Activated CD8-positive, alpha-beta memory T cell treated with anti-CD3 and anti-CD28 coated beads, Interleukin-2, amount 50 U/mL, for 4 hours (primary cell): ENCODE measurements around the gene MRE11.

Experiments
- DNase-seq: peaks from one replicate; pipeline ENCODE4 v3.0.0-alpha.2; 2020

MRE11 gene

DNA sequence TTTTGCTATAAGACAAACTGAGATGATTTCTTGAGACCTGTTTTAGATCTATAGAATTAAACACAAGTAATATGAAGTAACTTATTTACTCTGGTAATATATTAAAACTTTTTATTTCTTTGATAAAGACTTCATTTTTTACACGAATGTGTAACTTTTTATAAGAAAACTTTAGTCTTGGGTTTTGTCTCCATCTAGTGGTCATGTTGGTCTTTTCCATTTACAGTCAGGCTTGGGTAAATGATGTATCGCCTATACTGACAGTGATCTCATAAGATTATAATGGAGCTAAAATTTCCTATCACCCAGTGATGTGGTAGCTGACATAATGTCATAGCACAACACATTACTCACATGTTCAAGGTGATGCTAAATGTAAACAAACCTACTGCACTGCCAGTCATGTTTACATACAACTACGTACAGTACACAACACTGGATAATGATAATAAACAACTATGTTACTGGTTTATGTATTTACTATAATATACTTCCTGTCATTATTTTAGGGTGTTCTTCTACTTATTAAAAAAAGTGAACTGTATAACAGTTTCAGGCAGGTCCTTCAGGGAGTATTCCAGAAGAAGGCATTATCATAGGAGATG, 11.1 kb upstream of the MRE11 start:
- DNase-seq: no peak

DNA sequence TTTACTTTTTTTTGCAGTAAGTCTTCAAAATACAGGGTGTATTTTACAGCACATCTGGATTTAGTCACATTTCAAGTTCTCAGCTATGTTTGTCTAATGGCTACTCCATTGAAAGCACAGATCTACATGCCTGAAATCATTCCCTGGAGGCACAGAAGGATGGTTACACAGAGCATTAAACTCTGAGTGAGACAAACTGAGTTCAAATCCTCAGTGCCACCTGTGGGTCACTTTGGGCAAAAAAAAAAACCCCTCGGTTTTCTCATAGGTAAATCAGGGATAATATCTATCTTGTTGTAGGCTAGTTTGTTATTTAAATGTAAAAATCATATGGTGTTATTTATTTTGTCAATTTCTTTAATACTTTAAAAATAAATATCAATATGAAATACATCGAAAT, 7.9 kb upstream of the MRE11 start:
- DNase-seq: no peak

DNA sequence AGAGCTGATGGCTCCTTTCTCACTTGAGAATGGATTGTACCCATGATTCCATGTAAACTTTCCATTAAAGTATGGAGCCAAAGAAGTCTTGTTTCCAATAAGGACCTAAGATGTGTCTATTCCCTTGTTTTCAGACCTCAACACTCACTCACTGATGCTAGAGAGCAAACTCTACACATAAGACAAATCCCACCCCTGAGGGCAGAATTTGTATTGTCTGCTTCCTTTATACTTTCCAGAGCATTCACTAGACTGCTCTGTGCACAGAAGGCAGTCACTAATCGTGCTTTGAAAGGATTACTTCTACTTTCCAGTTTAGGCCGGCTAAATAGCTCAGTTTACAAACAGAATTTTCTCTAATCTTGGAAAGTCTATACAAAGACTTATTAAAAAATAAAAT, 6.5 kb upstream of the MRE11 start:
- DNase-seq: no peak

DNA sequence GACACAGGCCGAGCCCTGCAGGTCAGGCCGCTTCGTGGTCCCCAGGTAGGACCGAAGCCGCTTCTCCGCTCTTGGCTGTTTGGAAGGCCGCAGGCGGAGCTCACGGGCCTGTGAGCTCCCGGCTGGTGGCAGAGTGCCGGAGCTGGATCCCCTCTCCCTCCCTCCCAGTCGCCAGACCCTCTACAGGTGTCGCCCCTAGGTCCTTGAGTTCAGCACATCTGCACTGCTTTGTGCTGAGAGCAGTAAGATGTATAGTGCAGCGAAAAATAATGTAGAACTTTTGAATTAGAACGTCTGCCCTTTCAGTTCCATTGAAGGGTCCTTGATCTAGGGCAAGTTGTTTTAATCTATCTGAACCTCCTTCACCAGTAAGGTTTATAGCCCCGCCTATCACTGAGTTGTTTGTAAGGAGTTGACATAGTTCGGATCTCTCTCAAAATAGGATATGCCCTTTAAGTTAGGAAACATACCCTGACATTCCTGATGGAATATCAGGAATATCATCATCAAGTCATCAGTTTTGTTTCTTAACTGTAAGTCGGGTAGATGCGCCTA, 559 bp upstream of the MRE11 start:
- DNase-seq: no peak

DNA sequence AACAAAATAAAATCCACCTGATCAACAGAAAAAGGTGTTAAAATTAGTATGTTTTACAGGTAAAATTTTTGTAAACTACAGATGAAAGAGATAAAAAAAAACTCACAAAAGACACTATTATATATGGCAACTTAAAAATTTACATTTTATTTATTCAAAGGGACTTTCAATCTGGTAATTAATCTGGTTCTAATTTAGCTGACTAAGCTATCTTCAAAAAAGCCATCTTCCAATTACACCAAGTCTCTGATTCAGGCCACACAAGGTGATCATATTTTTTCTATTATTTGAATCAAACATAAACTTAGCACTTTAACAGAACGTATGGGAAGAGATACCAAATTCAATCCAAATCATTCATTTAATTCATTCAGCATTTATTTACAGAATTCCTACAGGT, 7.6 kb downstream of the MRE11 start:
- no peak for DNase-seq

DNA sequence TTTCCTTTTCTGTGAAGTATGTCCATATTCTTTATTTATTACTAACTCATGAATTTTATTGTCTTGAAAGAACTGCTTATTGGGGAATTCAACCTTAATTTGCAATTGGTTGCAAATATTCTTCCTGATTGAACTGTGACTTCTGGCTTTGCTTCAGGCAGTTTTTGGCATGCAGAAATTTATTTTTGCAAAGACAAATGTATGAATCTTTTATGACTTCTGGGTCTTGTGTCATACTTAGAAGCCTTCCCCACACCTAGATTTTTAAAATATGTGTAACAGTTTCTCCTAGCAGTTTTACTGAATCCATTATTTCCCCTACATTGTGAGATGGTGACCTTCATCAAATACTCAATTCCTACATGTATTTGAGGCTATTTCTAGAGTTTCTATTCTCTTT, 12.3 kb downstream of the MRE11 start:
- DNase-seq: no peak

DNA sequence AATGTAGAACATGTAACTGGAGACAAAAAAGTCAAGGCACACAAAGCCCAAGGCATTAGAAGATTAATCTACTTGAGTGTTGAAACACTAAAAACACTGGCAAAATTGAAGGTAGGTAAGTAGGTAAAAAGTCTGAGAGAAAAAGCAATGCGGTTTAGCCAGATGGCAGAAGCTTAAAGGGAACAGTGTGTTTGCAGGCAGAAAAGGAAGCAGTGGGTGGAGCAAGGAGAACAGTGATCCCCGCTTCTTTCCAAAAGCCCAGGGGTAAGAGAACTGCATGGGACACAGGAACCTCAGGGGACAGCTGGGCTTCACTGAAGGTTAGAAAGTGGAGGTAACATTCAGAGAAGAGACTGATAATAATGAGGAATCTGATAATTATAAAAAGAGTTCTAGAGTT, 16.0 kb downstream of the MRE11 start:
- DNase-seq: no peak

DNA sequence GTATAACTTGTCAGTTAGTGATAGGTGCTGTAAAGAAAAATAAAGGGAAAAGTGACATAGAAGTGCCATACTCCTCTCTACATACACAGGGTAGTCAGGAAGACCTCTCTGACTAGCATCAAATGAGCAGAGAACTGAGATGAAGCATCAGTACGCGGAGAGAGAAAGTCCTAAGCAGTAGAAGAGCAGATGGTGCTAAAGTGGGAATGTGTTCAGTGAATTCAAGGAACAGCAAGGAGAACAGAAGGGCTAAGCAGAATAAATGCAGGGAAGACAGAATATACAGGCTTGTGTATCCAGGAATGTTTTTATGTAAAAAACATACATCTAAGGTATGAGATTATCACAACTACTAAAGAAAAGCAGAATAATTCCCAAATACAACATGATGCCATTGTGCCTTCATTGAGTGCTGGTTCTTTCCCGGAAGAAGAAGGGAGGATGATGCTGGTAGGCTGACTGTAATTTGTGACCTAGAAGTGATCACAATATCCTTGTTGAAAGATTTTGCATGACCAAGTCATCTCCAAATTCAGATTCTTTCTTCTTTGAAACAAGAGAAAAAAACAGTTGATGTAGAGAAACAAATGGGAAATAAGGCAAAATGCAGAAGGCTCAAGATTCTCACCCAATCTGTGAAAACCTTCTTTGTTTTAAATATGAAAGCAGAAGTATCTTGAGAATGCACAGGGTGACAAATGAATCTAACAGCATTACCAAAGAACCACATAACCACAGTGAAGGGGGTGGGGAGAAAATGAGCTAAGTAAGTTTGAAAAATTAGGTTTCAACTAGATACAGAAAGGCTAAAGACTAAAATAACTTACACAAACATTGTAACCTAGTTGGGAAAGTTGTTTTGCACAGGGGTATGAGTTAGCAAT, 20.5 kb downstream of the MRE11 start:
- no peak for DNase-seq

DNA sequence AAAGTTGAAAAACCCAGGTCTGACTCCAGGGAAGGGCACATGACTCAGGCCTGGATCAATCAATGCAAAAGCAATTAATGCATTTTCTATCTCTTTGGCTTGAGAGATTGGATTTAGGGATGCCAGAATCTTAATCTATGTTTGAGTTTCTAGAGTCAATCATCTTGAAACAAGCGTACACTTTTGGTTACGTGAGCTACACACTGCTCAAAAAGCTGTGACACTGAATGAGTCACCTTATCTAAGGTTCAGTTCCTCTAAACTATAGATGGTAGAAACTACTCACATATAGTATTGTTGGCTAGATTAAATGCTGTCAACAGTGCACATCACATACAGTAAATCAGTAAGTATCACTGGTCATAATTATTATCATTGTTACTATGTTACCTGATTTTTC, 24.2 kb downstream of the MRE11 start:
- DNase-seq: no peak

DNA sequence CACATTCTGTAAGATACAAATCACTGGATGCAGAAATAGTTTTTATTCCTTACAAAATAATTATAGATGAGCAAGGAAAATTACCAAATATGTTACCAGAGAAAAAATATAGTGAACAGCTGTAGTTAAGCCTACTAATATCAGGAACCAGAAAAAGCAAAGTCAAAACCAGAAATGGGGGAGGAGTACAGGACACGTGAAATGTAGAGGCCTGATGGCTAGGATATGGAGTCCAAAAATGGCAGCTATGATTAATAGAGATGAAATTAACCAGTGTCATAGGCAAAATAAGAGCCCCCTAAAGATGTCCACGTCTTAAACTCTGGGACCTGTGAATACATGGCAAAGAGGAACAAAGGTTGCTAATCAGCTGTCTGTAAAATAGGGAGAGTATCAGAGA, 34.1 kb downstream of the MRE11 start:
- DNase-seq: no peak

DNA sequence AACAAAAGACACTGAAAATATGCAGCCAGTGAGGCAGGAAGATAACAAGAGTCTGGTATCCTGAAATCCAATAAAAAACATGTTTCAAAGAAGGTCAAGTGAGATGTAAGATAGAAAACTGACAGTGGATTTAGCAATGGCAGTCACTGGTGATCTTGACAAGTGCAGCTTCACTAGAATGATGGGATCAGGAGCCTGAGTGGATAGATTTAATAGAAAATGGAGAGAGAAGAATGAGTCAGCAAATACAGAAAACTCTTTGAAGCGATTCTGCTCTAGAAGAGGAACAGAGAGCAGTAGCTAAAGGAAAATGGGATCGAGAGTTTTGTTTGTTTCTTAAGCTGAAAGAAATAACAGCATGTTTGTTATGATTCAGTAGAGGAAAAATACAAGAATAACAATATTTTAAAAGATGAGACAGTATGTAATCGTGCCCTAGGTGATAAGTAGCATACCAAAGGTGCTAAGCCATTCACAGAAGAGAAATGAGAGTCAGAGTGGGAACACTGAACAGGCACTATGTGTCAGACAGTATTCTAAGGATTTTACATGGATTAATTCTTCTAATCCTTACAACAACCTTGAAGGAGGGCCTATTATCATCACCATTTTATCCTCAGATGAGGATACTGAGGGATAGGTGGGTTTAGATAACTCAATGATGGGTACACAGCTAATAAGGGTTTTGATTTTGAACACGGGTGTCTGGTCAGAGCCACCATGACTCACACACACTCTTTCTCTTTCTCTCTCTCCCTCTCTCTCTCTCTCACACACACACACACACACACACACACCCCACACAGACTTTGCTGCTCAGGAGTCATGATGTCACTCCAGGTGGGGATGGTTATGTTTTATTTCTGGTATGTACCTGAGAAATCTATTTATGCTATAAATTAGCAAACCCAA, 36.3 kb downstream of the MRE11 start:
- DNase-seq: no peak

DNA sequence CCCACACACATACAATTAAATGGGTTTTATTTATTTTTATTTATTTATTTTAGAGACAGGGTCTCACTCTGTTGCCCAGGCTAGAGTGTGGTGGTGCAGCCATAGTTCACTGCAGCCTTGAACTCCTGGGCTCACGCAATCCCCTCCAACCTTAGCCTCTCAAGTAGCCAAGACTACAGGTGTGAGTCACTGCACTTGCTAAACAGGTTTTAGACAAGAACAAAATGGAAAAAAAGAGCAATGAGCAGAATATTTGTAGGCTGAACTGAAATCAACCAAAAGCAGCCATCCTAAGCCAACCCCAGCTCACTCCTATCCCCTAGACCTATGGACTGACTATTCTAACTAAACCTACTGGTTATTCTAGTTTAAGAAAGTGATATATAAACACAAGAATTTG, 37.8 kb downstream of the MRE11 start:
- DNase-seq: no peak

DNA sequence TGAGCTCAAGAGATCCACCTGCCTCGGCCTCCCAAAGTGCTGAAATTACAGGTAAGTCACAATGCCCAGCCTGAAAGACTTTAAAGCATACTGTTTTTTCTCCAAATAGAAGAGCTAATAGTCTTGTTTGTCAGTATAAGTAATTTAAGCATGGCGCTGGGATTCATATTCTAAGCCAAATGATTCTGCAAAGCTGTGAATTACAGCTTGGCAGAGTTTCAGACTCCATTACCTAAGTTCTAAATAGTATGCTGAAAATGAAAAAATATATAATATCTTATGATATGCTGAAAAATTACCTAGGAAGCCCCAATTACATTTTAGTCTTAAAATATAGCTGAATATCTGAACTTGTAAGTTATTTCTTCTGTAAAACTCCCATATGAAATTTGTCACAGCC, 39.3 kb downstream of the MRE11 start:
- DNase-seq: no peak

DNA sequence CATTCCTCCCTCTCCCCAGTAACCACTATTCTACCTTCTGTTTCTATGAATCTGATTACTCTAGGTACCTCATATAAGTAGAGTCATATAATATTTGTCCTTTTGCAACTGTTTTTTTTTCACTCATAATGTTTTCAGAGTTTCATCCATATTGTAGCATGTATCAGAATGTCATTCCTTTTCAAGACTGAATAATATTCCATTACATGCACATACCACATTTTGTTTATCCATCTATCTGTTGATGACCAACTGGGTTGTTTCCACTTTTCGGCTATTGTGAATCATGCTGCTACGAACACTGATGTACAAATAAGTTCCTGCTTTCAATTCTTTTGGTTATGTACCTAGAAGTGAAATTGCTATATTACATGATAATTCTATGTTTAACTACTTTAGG, 40.7 kb downstream of the MRE11 start:
- DNase-seq: no peak

DNA sequence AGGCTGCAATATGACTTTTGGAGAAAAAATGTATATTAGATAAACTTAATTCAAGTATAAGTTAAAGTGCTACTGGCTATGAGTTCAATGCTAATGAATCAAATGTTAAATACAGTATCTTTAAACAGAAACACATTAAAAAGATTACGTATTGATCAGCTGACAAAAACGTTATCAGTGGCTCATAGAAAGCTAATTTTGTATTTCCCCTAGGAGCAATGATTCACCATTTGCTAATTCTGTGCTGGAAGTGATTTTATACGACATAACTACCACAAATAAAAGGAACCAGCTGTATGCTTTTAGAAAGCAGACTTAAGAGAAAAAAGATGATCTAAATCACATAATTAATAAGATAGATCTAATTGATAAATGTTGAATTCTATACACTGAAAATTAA, 43.6 kb downstream of the MRE11 start:
- DNase-seq: no peak

DNA sequence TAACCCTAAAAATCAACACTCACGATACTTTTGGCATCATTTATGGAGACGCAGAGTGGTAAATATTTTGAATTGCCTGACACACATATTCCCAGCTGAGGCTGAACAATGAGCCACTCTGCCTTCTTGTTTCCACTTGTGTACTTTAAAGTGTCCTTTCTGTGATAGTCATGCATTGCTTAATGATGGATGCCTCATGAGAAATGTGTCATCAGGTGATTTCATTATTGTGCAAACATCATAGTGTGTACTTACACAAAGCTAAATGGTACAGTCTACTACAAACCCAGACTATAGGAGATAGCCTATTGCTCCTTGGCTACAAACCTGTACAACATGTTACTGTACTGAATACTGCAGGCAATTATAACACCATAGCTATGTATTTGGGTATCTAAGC, 44.2 kb downstream of the MRE11 start:
- DNase-seq: no peak

DNA sequence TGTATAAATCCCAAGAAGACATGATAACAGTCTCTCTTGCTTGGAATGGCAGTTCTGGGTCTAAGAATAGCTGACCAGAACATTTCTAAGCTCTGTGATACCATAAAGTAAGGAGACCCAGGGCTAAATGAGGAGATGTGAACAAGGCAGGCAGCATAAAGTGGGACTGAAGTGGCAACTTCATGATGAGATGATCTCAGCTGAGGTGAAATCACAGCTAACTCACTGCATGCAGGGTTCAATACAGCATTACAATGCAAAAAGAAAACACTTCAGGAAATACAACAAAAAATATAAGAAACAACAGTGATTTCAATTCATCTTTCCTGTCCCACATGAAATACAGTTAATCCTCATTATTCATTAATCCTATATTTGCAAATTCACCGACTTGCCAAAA, 44.6 kb downstream of the MRE11 start:
- no peak for DNase-seq

DNA sequence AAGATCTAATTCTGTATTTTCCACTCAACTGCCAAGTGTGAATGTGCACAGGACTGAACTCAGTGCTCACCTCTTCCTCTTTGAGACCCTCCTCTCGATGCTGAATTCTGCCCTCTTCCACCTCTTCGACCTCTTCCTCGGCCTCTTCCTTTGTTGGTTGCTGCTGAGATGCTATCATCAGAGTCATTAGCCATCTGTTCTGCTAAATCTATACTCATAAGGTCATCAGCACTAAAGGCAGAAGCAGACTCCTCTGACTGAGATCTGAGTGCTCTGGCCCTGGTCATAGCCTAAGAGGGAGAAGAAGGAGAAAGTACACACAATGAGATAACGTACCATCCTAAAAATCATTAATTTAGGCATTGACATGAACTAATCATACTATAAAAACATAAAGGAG, 46.5 kb downstream of the MRE11 start:
- DNase-seq: no peak

DNA sequence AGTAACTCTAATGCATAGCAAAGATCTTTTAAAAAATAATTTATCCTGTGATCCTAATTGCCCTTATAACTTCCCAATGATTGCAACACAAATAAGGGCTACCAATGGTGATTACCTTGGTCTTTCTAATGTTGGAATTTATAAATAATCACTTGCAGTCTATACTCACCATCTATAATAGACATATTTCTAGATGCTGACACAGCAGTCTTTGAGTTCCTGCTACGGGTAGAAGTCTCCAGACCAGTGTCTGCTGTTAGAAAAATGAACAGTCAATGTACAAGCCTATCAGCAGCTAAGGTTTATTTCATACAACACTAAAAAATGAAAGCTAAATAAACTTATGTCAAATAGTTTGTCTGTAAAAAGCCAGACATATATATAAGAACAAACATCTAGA, 48.0 kb downstream of the MRE11 start:
- no peak for DNase-seq

DNA sequence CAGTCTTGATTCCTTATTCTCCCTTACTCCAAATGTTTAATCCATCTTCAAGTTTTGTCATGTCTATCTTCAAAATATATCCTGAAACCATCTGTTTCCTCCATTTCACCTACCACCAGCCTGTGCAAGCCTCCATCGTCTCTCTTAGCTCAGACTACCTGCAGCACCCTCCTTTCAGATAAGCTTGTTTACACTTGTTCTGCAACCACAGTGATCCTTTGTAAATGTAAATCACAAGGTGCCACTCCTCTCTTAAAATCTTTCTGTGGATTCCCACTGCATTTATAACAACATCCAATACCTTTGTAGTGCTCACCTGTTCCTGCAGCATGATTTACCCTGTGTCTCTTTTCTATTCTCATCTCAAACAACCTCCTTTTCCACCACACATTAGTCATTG, 60.6 kb downstream of the MRE11 start:
- no peak for DNase-seq

DNA sequence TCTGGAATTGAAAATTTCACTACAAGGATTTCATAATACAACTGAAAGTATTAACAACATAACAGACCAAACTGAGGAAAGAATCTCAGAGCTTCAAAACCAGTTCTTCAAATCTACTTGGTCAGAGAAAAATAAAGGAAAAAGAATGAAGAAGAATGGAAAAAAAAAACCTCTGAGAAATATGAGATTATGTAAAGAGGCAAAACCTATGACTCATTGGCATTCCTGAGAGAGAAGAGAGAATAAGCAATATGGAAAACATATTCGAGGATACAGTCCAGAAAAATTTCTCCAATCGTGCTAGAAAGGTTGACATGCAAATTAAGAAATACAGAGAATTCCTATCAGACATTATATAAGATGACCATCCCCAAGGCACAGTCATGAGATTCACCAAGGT, 69.0 kb downstream of the MRE11 start:
- no peak for DNase-seq

DNA sequence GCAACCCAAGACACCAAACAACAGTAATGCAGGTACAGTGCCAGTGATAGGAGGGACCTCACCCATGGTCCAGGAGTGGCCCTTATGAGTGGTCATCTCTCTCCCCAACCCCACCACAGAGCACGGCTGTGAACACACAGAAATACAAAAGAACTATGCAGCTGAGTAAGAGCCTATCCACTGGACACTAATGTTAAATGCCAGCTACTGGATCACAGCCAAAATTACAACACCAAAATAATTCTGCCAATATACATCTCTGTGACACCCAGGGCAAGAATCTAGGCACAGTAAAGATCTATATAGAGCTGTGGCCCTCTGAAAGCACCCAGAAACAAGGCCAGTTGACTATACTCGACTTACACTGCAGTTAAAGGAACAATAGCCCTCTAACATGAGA, 69.6 kb downstream of the MRE11 start:
- no peak for DNase-seq

DNA sequence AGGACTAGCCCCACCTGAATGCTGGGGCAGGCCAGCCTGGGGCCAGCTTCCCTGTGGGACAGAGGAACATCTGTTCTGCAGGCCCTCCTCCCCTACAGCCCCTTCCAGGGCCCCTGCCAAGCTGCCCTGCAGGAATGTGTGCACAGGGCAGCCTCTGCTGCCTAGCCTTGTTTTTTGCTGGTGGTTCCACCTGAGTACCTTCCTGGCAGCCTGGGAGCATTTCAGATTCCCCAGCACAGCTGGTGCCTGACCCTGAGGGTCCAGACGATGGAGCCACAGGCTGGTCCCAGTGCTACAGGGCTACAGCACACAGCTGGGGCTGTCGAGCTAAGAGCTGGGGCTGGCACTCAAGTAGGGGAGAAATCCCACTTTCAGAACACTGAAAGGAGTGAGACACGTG, 70.1 kb downstream of the MRE11 start:
- DNase-seq: no peak
